Measurements from ENCODE around the gene PLEKHM3.

The PLEKHM3 gene

DNA sequence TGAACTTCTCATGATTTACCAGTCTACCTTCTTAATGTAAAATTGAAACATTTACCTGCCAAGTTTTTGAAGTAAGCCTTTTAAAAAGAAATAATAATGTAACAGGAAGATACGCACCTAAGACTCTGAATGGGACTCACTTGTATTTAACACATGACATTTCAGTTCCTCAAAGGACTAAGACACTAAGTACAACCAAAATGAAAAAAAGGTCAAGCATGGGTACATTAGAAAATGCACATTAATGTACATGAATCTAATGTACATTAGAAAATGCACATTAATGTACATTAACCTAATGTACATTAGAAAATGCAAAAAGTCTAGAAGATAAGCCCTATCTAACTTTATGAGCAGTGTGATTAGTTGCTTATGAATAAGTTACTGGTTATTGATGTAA lies 186.3 kb downstream of the PLEKHM3 start:
- Histone ChIP-seq H3K9ac (ENCODE audit: insufficient read length, low read depth) (no peak overlapping the region), H3K4me3 (ENCODE audit: insufficient read length, low read depth) (no peak overlapping the region), H3K4me1 (ENCODE audit: insufficient read depth, insufficient read length) (peaks cover 5% of the 10 kb centered on the region), H3K36me3 (ENCODE audit: insufficient read depth, insufficient read length, low read length) (no peaks in the 10 kb centered on the region), H3K27me3 (ENCODE audit: insufficient read depth, insufficient read length) (no peaks in the 10 kb centered on the region), H3K9me3 (ENCODE audit: insufficient read depth, low read length) (no peaks in the 10 kb centered on the region)
- no peak for DNase-seq (ENCODE audit: low read depth, low spot score)
- no peak for TF ChIP-seq SUZ12 (IDR thresholded peaks at IDR 0.05; ENCODE audit: extremely low read depth, insufficient read depth, insufficient read length)
- TF ChIP-seq YY1 (IDR thresholded peaks at IDR 0.05; ENCODE audit: insufficient read depth, insufficient read length): no peak
- no peak for TF ChIP-seq ZNF274 (IDR thresholded peaks at IDR 0.05; ENCODE audit: low read depth, low read length)

DNA sequence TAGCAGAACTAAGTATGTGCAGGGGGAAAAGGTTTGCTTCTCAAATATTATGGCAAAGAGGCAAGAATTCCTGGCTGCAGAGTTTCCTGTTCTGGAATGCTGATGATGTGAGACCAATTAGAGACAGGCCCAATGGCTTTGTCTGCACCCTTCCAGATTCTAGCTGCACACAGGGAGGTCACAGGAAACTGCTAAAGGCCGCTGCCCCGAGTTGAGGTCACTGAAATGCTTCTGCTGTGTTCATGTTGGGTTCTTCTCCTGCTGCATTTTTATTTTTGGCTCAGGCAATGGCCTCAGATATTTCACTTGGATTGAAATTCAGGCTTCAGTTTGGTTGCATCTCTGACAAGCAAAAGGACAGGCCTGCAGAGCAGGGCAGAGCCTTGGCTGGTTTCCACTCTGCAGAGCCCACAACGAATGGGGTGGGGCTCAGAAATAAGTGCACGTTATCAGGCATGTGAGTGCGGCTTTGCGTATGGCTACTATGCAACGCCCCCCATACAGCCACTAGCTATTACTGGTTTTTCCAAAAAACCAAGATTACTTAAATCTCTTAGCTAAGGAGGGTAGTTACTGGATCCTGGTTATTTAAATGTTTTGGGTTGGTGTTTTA lies 188.7 kb downstream of the PLEKHM3 start:
- Histone ChIP-seq H3K9me3 (ENCODE audit: insufficient read depth, low read length) (no peaks in the 10 kb centered on the region), H3K9ac (ENCODE audit: insufficient read length, low read depth) (no peak overlapping the region)
- TF ChIP-seq YY1 (IDR thresholded peaks at IDR 0.05; ENCODE audit: insufficient read depth, insufficient read length) (no peak), ZNF274 (IDR thresholded peaks at IDR 0.05; ENCODE audit: low read depth, low read length) (no peak), SUZ12 (IDR thresholded peaks at IDR 0.05; ENCODE audit: extremely low read depth, insufficient read depth, insufficient read length) (no peak)

DNA sequence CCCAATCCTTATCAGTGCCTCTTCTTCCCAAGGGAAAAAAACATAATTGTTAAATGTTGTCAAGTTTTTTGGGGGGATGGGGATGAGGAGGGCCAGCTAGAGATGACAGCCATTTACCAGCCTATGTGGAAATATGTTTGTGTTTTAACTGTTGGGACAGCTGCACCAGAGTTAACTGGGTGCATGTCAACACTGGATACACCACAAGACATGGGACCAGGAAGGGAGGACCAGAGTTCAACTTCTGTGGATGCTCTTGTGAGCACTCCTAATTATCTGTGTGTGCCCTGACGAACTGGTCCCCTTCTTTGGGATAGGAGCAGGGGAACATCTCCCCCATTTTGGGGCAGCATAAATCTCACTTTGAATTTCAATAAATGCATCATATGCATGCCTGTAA lies 189.5 kb downstream of the PLEKHM3 start:
- Histone ChIP-seq H3K27me3 (ENCODE audit: insufficient read depth, insufficient read length) (no peaks in the 10 kb centered on the region), H3K4me3 (ENCODE audit: insufficient read length, low read depth) (no peak overlapping the region), H3K36me3 (ENCODE audit: insufficient read depth, insufficient read length, low read length) (no peaks in the 10 kb centered on the region), H3K4me1 (ENCODE audit: insufficient read depth, insufficient read length) (peaks cover 8% of the 10 kb centered on the region), H3K9ac (ENCODE audit: insufficient read length, low read depth) (no peak overlapping the region), H3K9me3 (ENCODE audit: insufficient read depth, low read length) (no peaks in the 10 kb centered on the region)
- TF ChIP-seq SUZ12 (IDR thresholded peaks at IDR 0.05; ENCODE audit: extremely low read depth, insufficient read depth, insufficient read length) (no peak), ZNF274 (IDR thresholded peaks at IDR 0.05; ENCODE audit: low read depth, low read length) (no peak), YY1 (IDR thresholded peaks at IDR 0.05; ENCODE audit: insufficient read depth, insufficient read length) (no peak)
- no peak for DNase-seq (ENCODE audit: low read depth, low spot score)

More for the DNA sequence above, 188.7 kb downstream of the PLEKHM3 start:
- Histone ChIP-seq H3K36me3 (ENCODE audit: insufficient read depth, insufficient read length, low read length) (no peaks in the 10 kb centered on the region), H3K4me3 (ENCODE audit: insufficient read length, low read depth) (no peak overlapping the region), H3K27me3 (ENCODE audit: insufficient read depth, insufficient read length) (no peaks in the 10 kb centered on the region), H3K4me1 (ENCODE audit: insufficient read depth, insufficient read length) (peaks cover 5% of the 10 kb centered on the region)
- DNase-seq (ENCODE audit: low read depth, low spot score): no peak

DNA sequence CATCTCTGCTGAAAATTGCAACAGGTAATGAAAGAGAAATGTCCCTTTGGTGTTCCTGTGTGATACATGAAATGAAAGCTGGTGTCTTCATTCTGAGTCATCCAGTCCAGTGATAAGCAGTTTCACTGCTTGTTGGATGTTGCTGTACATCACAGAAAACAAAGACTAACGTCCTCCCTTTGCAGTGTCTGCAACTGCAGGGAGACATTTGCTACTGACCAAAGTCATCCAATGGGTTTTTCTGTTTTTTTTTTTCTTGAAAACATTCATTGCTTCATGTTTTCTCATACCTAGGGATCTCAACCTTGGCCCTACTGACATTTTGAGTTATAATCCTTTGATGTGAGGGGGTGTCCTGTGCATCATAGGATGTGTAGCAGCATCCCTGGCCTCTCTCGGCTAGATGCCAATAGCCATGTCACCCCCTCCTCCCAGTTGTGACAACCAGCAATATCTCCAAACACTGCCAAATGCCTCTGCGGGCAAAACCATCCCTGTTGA lies 192.0 kb downstream of the PLEKHM3 start:
- Histone ChIP-seq H3K4me3 (ENCODE audit: insufficient read length, low read depth) (no peak overlapping the region), H3K27me3 (ENCODE audit: insufficient read depth, insufficient read length) (no peaks in the 10 kb centered on the region), H3K36me3 (ENCODE audit: insufficient read depth, insufficient read length, low read length) (no peaks in the 10 kb centered on the region), H3K4me1 (ENCODE audit: insufficient read depth, insufficient read length) (peaks cover 8% of the 10 kb centered on the region), H3K9ac (ENCODE audit: insufficient read length, low read depth) (no peak overlapping the region), H3K9me3 (ENCODE audit: insufficient read depth, low read length) (no peaks in the 10 kb centered on the region)
- DNase-seq (ENCODE audit: low read depth, low spot score): no peak
- TF ChIP-seq YY1 (IDR thresholded peaks at IDR 0.05; ENCODE audit: insufficient read depth, insufficient read length): no peak
- no peak for TF ChIP-seq SUZ12 (IDR thresholded peaks at IDR 0.05; ENCODE audit: extremely low read depth, insufficient read depth, insufficient read length)
- no peak for TF ChIP-seq ZNF274 (IDR thresholded peaks at IDR 0.05; ENCODE audit: low read depth, low read length)

DNA sequence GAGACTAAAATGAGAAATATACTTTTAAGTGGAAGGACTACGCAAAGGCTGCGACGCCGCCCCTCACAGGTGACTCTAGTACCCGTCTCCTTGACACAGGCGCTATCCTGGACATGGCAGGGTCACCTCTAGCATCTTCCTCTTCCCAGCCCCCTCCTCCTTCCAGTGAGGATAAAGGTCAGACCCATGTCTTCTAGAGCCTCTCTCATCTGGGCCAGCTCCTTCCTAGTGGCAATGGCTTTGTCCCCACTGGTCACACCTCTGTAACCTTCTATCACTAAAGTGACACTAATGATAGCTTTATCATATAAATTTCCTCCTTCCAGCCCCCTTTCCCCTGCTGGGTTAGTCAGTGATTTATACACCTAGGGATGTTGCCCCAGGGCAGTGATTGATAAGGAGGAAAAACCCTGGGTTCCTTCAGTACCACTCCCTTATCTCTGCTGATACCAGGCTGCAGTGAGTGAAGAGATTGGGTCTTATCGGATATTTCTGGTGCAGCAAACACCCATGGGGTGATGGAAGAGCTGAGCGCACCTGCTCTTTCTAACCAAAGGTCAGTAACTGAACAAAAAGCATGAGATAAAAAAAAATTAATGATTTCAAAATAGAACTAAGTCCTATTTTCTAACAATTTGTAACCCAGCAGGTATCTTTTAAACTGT lies 193.6 kb downstream of the PLEKHM3 start:
- no peak for DNase-seq (ENCODE audit: low read depth, low spot score)
- peaks cover 6% of the 10 kb centered on the region for H3K4me1 ChIP-seq (ENCODE audit: insufficient read depth, insufficient read length)
- no peak for TF ChIP-seq ZNF274 (IDR thresholded peaks at IDR 0.05; ENCODE audit: low read depth, low read length)
- H3K36me3 ChIP-seq (ENCODE audit: insufficient read depth, insufficient read length, low read length): no peaks in the 10 kb centered on the region
- H3K4me3 ChIP-seq (ENCODE audit: insufficient read length, low read depth): no peak overlapping the region
- H3K9me3 ChIP-seq (ENCODE audit: insufficient read depth, low read length): no peaks in the 10 kb centered on the region
- no peak overlapping the region for H3K9ac ChIP-seq (ENCODE audit: insufficient read length, low read depth)
- H3K27me3 ChIP-seq (ENCODE audit: insufficient read depth, insufficient read length): no peaks in the 10 kb centered on the region

DNA sequence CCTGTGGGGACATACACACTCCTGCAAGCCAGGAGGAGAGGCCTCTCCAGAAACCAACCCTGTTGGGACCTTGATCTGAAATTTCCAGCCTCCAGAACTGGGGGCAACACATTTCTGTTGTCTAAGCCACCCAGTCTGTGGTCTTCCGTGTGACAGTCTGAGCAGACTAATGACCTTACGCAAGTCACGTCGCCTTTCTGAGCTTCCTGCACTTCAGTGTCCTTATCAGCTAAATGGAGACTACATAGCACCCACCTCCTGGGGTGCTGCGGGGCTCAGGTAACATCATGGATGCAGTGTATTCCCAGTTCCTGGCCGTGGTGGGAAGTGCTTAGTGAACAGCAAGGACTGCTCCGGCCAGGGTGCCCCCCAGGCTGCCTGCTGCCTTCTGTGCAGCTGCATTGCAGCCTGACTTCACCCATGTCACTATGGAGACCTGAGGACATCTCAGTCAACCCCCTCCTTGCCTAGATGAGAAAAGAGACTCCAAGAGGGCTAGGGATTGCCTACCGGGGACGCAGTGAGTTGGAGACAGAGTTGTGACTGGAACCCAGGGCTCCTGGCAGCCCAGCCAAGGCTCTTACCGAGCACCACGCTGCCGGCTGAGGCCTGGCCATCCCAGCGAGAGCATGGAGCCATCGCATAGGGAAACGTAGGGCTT lies 194.4 kb downstream of the PLEKHM3 start:
- Histone ChIP-seq H3K9ac (ENCODE audit: insufficient read length, low read depth) (peak overlapping the region; percentile 6), H3K4me1 (ENCODE audit: insufficient read depth, insufficient read length) (peaks cover 3% of the 10 kb centered on the region), H3K9me3 (ENCODE audit: insufficient read depth, low read length) (no peaks in the 10 kb centered on the region), H3K27me3 (ENCODE audit: insufficient read depth, insufficient read length) (no peaks in the 10 kb centered on the region), H3K4me3 (ENCODE audit: insufficient read length, low read depth) (no peak overlapping the region), H3K36me3 (ENCODE audit: insufficient read depth, insufficient read length, low read length) (no peaks in the 10 kb centered on the region)
- TF ChIP-seq YY1 (IDR thresholded peaks at IDR 0.05; ENCODE audit: insufficient read depth, insufficient read length) (no peak), ZNF274 (IDR thresholded peaks at IDR 0.05; ENCODE audit: low read depth, low read length) (no peak), SUZ12 (IDR thresholded peaks at IDR 0.05; ENCODE audit: extremely low read depth, insufficient read depth, insufficient read length) (no peak)
- no peak for DNase-seq (ENCODE audit: low read depth, low spot score)

DNA sequence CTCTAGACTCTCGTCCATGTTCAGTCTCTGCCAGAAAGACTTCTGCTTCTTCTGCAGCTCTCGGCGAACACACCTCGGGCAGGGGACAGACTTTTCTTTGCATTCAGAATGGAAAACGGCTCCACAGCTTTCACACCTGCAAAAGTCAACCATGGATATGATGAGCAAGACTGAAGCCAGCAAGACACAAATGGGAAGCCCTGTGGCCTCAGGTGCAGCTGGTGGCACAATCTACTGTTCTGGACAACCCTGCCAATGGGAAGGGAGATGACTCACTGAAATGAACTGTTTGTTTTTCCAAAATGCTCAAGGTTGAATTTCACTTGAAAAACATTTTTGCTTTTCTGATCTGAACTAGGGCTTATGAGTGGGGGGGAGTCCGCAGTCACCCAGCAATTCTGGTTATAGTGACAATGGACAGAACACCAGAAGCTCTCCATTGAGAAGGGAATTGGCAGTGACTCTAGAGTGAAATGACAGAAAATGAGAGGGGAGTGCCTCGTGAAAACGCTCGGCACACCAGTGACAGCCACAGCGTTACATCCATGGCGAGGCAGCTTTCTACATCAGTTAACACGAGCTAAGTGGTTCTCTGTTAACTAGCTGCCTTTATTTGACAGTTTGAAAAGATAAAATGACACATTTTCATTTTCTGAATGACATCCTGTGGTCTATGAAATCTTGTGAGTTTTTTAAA lies 196.8 kb downstream of the PLEKHM3 start:
- peaks cover 3% of the 10 kb centered on the region for H3K4me1 ChIP-seq (ENCODE audit: insufficient read depth, insufficient read length)
- no peak overlapping the region for H3K9ac ChIP-seq (ENCODE audit: insufficient read length, low read depth)
- no peaks in the 10 kb centered on the region for H3K36me3 ChIP-seq (ENCODE audit: insufficient read depth, insufficient read length, low read length)
- no peak for TF ChIP-seq SUZ12 (IDR thresholded peaks at IDR 0.05; ENCODE audit: extremely low read depth, insufficient read depth, insufficient read length)
- no peak overlapping the region for H3K4me3 ChIP-seq (ENCODE audit: insufficient read length, low read depth)
- no peak for DNase-seq (ENCODE audit: low read depth, low spot score)
- no peaks in the 10 kb centered on the region for H3K27me3 ChIP-seq (ENCODE audit: insufficient read depth, insufficient read length)
- H3K9me3 ChIP-seq (ENCODE audit: insufficient read depth, low read length): no peaks in the 10 kb centered on the region
